ENCODE measurements around the gene ENPP6. TPM values are rescaled to one million over a fixed set of nuclear protein-coding genes. Genes with fewer than 3 reads are reported as not detected.
A peak's percentile ranks its signal among the peaks of the same experiment; 100 is the strongest.

Gene ENPP6
- total and polyA plus RNA-seq, 4 donors = 0.13 to 1.8 (median 0.19) TPM; not detected in 1

GRCh38 chr4:184190711-184191110 lies 27.0 kb downstream of the ENPP6 start:
- H3K9me3 ChIP-seq (ENCODE audit: control insufficient read depth, low read length) = peaks cover 1% of the 10 kb centered on the region
- H3K36me3 ChIP-seq (ENCODE audit: control insufficient read depth in 1 of 2, insufficient read depth in 2 of 2, low read length in 1 of 2) = no peaks in the 10 kb centered on the region
- no peak for ATAC-seq (ENCODE audit: low FRiP score)
- intact Hi-C loops (cut with DNase I) = no loop called here
- WGBS, 2 donors = 95% methylated on average over 4 of the region's 4 CpGs
- H3K27ac ChIP-seq (ENCODE audit: low read depth in 1 of 2, low read length in 2 of 2) = no peak overlapping the region
- no peaks in the 10 kb centered on the region for H3K4me1 ChIP-seq (ENCODE audit: control insufficient read depth in 1 of 2, insufficient read depth in 2 of 2, low read length in 2 of 2)
- no peak for DNase-seq
- no peak overlapping the region for H3K4me3 ChIP-seq (ENCODE audit: low read length in 2 of 2)
- H3K27me3 ChIP-seq (ENCODE audit: control insufficient read depth in 1 of 2, insufficient read depth in 2 of 2, low read length in 1 of 2) = no peaks in the 10 kb centered on the region

GRCh38 chr4:184189966-184190365 lies 27.7 kb downstream of the ENPP6 start:
- WGBS, 2 donors = 84 to 89% methylated on average over 4 of the region's 4 CpGs
- Histone ChIP-seq H3K9me3 (ENCODE audit: control insufficient read depth, low read length) (peaks cover 1% of the 10 kb centered on the region), H3K4me1 (ENCODE audit: control insufficient read depth in 1 of 2, insufficient read depth in 2 of 2, low read length in 2 of 2) (no peaks in the 10 kb centered on the region), H3K4me3 (ENCODE audit: low read length in 2 of 2) (no peak overlapping the region), H3K27me3 (ENCODE audit: control insufficient read depth in 1 of 2, insufficient read depth in 2 of 2, low read length in 1 of 2) (no peaks in the 10 kb centered on the region), H3K36me3 (ENCODE audit: control insufficient read depth in 1 of 2, insufficient read depth in 2 of 2, low read length in 1 of 2) (no peaks in the 10 kb centered on the region), H3K27ac (ENCODE audit: low read depth in 1 of 2, low read length in 2 of 2) (no peak overlapping the region)
- intact Hi-C loops (cut with DNase I) = no loop called here
- no peak for ATAC-seq (ENCODE audit: low FRiP score)
- no peak for DNase-seq

GRCh38 chr4:184188443-184189400 lies 29.0 kb downstream of the ENPP6 start:
- DNase-seq (no peak), ATAC-seq (ENCODE audit: low FRiP score) (no peak)
- H3K36me3 ChIP-seq (ENCODE audit: control insufficient read depth in 1 of 2, insufficient read depth in 2 of 2, low read length in 1 of 2) = no peaks in the 10 kb centered on the region
- intact Hi-C loops (cut with DNase I) = no loop called here
- no peaks in the 10 kb centered on the region for H3K4me1 ChIP-seq (ENCODE audit: control insufficient read depth in 1 of 2, insufficient read depth in 2 of 2, low read length in 2 of 2)
- H3K27me3 ChIP-seq (ENCODE audit: control insufficient read depth in 1 of 2, insufficient read depth in 2 of 2, low read length in 1 of 2) = no peaks in the 10 kb centered on the region
- no peak overlapping the region for H3K4me3 ChIP-seq (ENCODE audit: low read length in 2 of 2)
- H3K27ac ChIP-seq (ENCODE audit: low read depth in 1 of 2, low read length in 2 of 2) = no peak overlapping the region
- H3K9me3 ChIP-seq (ENCODE audit: control insufficient read depth, low read length) = peaks cover 4% of the 10 kb centered on the region
- WGBS, 2 donors = 57 to 65% methylated on average over 12 of the region's 12 CpGs

- WGBS, 2 donors = 75 to 79% methylated on average over 6 of the region's 6 CpGs
- intact Hi-C loops (cut with DNase I) = no loop called here
- H3K9me3 ChIP-seq (ENCODE audit: control insufficient read depth, low read length) = no peaks in the 10 kb centered on the region
- no peaks in the 10 kb centered on the region for H3K36me3 ChIP-seq (ENCODE audit: control insufficient read depth in 1 of 2, insufficient read depth in 2 of 2, low read length in 1 of 2)
- no peak for ATAC-seq (ENCODE audit: low FRiP score)
- H3K27ac ChIP-seq (ENCODE audit: low read depth in 1 of 2, low read length in 2 of 2) = no peak overlapping the region
- H3K4me1 ChIP-seq (ENCODE audit: control insufficient read depth in 1 of 2, insufficient read depth in 2 of 2, low read length in 2 of 2) = no peaks in the 10 kb centered on the region
- H3K4me3 ChIP-seq (ENCODE audit: low read length in 2 of 2) = no peak overlapping the region
- no peak for DNase-seq
- no peaks in the 10 kb centered on the region for H3K27me3 ChIP-seq (ENCODE audit: control insufficient read depth in 1 of 2, insufficient read depth in 2 of 2, low read length in 1 of 2)
Observed at GRCh38 chr4:184177271-184177670, 40.4 kb downstream of the ENPP6 start.

- 90 to 91% methylated on average over 16 of the region's 16 CpGs for WGBS, 2 donors
- no peak for DNase-seq
- no peak for ATAC-seq (ENCODE audit: low FRiP score)
- Histone ChIP-seq H3K27me3 (ENCODE audit: control insufficient read depth in 1 of 2, insufficient read depth in 2 of 2, low read length in 1 of 2) (no peaks in the 10 kb centered on the region), H3K27ac (ENCODE audit: low read depth in 1 of 2, low read length in 2 of 2) (no peak overlapping the region), H3K9me3 (ENCODE audit: control insufficient read depth, low read length) (no peaks in the 10 kb centered on the region), H3K36me3 (ENCODE audit: control insufficient read depth in 1 of 2, insufficient read depth in 2 of 2, low read length in 1 of 2) (no peaks in the 10 kb centered on the region), H3K4me1 (ENCODE audit: control insufficient read depth in 1 of 2, insufficient read depth in 2 of 2, low read length in 2 of 2) (no peaks in the 10 kb centered on the region), H3K4me3 (ENCODE audit: low read length in 2 of 2) (no peak overlapping the region)
- intact Hi-C loops (cut with DNase I) = no loop called here
Observed at GRCh38 chr4:184174571-184175488, 42.8 kb downstream of the ENPP6 start.

GRCh38 chr4:184171011-184171410 lies 46.7 kb downstream of the ENPP6 start:
- no peaks in the 10 kb centered on the region for H3K27me3 ChIP-seq (ENCODE audit: control insufficient read depth in 1 of 2, insufficient read depth in 2 of 2, low read length in 1 of 2)
- H3K9me3 ChIP-seq (ENCODE audit: control insufficient read depth, low read length) = no peaks in the 10 kb centered on the region
- ATAC-seq (ENCODE audit: low FRiP score) = no peak
- H3K4me3 ChIP-seq (ENCODE audit: low read length in 2 of 2) = no peak overlapping the region
- WGBS, 2 donors = 21 to 57% methylated on average over 1 of the region's 1 CpG
- no peaks in the 10 kb centered on the region for H3K4me1 ChIP-seq (ENCODE audit: control insufficient read depth in 1 of 2, insufficient read depth in 2 of 2, low read length in 2 of 2)
- no peak for DNase-seq
- no peak overlapping the region for H3K27ac ChIP-seq (ENCODE audit: low read depth in 1 of 2, low read length in 2 of 2)
- intact Hi-C loops (cut with DNase I) = no loop called here
- no peaks in the 10 kb centered on the region for H3K36me3 ChIP-seq (ENCODE audit: control insufficient read depth in 1 of 2, insufficient read depth in 2 of 2, low read length in 1 of 2)

GRCh38 chr4:184169225-184169867 lies 48.3 kb downstream of the ENPP6 start:
- WGBS, 2 donors = 86 to 91% methylated on average over 17 of the region's 17 CpGs
- DNase-seq (no peak), ATAC-seq (ENCODE audit: low FRiP score) (no peak)
- Histone ChIP-seq H3K4me1 (ENCODE audit: control insufficient read depth in 1 of 2, insufficient read depth in 2 of 2, low read length in 2 of 2) (no peaks in the 10 kb centered on the region), H3K9me3 (ENCODE audit: control insufficient read depth, low read length) (no peaks in the 10 kb centered on the region), H3K36me3 (ENCODE audit: control insufficient read depth in 1 of 2, insufficient read depth in 2 of 2, low read length in 1 of 2) (no peaks in the 10 kb centered on the region), H3K27me3 (ENCODE audit: control insufficient read depth in 1 of 2, insufficient read depth in 2 of 2, low read length in 1 of 2) (no peaks in the 10 kb centered on the region), H3K27ac (ENCODE audit: low read depth in 1 of 2, low read length in 2 of 2) (no peak overlapping the region), H3K4me3 (ENCODE audit: low read length in 2 of 2) (no peak overlapping the region)
- intact Hi-C loops (cut with DNase I) = loop anchor here in 1 of 2 donors (2.0 kb wide), 1 partner anchor 329 kb away; no protein-coding TSS in a partner anchor

GRCh38 chr4:184168406-184169019 lies 49.2 kb downstream of the ENPP6 start:
- Histone ChIP-seq H3K27me3 (ENCODE audit: control insufficient read depth in 1 of 2, insufficient read depth in 2 of 2, low read length in 1 of 2) (no peaks in the 10 kb centered on the region), H3K36me3 (ENCODE audit: control insufficient read depth in 1 of 2, insufficient read depth in 2 of 2, low read length in 1 of 2) (no peaks in the 10 kb centered on the region), H3K27ac (ENCODE audit: low read depth in 1 of 2, low read length in 2 of 2) (no peak overlapping the region), H3K4me3 (ENCODE audit: low read length in 2 of 2) (no peak overlapping the region), H3K9me3 (ENCODE audit: control insufficient read depth, low read length) (no peaks in the 10 kb centered on the region), H3K4me1 (ENCODE audit: control insufficient read depth in 1 of 2, insufficient read depth in 2 of 2, low read length in 2 of 2) (no peaks in the 10 kb centered on the region)
- peak; percentile 94 for ATAC-seq (ENCODE audit: low FRiP score)
- 24% methylated on average over 33 of the region's 33 CpGs for WGBS, 2 donors
- intact Hi-C loops (cut with DNase I) = loop anchor here (1.0 to 2.0 kb wide), 2 partner anchors 328 kb away; no protein-coding TSS in a partner anchor
- DNase-seq = peak; percentile 75 to 92
